Left hindlimb (tissue), 1 donor: ENCODE measurements around the gene CDC23.

Experiments used
- DNase-seq: peaks from one replicate; pipeline ENCODE4 v3.0.0-alpha.2; 2018

CDC23 gene

DNA sequence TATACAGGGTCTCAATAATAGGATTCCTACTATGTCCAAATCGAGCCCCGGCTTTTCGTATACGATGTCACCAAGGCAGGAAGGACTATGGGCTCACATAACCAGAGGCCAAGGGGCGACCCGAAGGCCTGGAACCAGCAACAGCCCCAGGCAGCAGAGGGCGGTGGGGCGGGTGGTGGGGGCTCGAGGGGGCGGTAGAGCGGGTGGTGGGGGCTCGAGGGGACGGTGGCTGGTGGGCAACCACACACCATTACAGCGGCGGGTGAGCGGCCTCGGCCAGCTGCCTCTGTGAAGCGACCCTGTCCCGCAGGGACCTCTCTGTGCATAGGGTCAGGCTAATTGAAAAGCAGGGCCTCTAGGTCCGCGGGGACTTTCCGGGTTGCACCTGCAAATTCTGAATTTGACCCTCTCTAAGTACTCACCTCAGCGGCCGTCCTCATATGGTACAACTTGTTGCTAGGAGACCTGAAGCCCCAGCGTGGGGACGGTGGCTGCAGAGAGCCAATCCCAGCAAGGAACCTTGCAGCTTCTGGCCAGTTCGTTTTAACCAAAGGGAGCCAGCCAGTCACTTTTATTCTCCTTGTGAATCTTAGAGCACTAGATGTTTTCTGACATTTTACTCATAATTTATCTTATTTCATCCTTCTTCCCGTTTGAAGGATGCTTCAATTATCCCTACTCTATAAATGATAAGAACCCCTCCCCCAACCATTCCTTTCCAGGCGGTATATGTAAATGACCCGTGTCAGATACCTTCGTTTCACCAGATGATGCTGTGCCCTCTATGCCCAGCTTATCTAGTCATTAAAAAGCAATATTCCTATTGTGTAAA lies 74.0 kb downstream of the CDC23 start, which contains the start of gene NME5:
Gene NME5, minus strand, starts transcription at position 480 of the 832 bp plus-strand sequence. CDS start 648 bp downstream, outside the sequence.
- DNase-seq, result peak; percentile 66
